ENCODE data around the gene CLECL1. TPM values are rescaled to one million over a fixed set of nuclear protein-coding genes. Genes with fewer than 3 reads are reported as not detected.

CLECL1 gene
- total RNA-seq, 1 donor from 2014 or later, result not detected

GRCh38 chr12:9762369-9762768 is 29.5 kb upstream of the CLECL1 start:
- FAIRE-seq, result no peak
- no peak for TF ChIP-seq CTCF (IDR thresholded peaks at IDR 0.05; ENCODE audit: insufficient read depth, low read length, severe bottlenecking)
- DNase-seq (ENCODE audit: low read depth), result no peak
- H3K4me3 ChIP-seq (ENCODE audit: low read depth, low read length), result no peak overlapping the region
- no peaks in the 10 kb centered on the region for H3K36me3 ChIP-seq (ENCODE audit: control insufficient read depth, insufficient read depth, low read length)
- H3K27me3 ChIP-seq (ENCODE audit: control insufficient read depth, insufficient read depth, low read length), result no peaks in the 10 kb centered on the region

GRCh38 chr12:9761419-9761781 is 28.5 kb upstream of the CLECL1 start:
- no peak overlapping the region for H3K4me3 ChIP-seq (ENCODE audit: low read depth, low read length)
- H3K36me3 ChIP-seq (ENCODE audit: control insufficient read depth, insufficient read depth, low read length), result no peaks in the 10 kb centered on the region
- FAIRE-seq (no peak), DNase-seq (ENCODE audit: low read depth) (no peak)
- no peaks in the 10 kb centered on the region for H3K27me3 ChIP-seq (ENCODE audit: control insufficient read depth, insufficient read depth, low read length)
- no peak for TF ChIP-seq CTCF (IDR thresholded peaks at IDR 0.05; ENCODE audit: insufficient read depth, low read length, severe bottlenecking)

- no peak for TF ChIP-seq CTCF (IDR thresholded peaks at IDR 0.05; ENCODE audit: insufficient read depth, low read length, severe bottlenecking)
- no peaks in the 10 kb centered on the region for H3K36me3 ChIP-seq (ENCODE audit: control insufficient read depth, insufficient read depth, low read length)
- no peak for FAIRE-seq
- no peak for DNase-seq (ENCODE audit: low read depth)
- no peak within 1 kb of the TSS for H3K4me3 ChIP-seq (ENCODE audit: low read depth, low read length)
- H3K27me3 ChIP-seq (ENCODE audit: control insufficient read depth, insufficient read depth, low read length), result no peaks in the 10 kb centered on the region
Observed at GRCh38 chr12:9760699-9761418, 28.0 kb upstream of the CLECL1 start, which contains the start of gene CD69. Gene CD69, minus strand, starts transcription at chr12:9760901. Its CDS starts 81 bp downstream, at chr12:9760820.

GRCh38 chr12:9760120-9760519 is 27.2 kb upstream of the CLECL1 start:
- no peak for TF ChIP-seq CTCF (IDR thresholded peaks at IDR 0.05; ENCODE audit: insufficient read depth, low read length, severe bottlenecking)
- Histone ChIP-seq H3K36me3 (ENCODE audit: control insufficient read depth, insufficient read depth, low read length) (no peaks in the 10 kb centered on the region), H3K4me3 (ENCODE audit: low read depth, low read length) (no peak overlapping the region), H3K27me3 (ENCODE audit: control insufficient read depth, insufficient read depth, low read length) (no peaks in the 10 kb centered on the region)
- no peak for DNase-seq (ENCODE audit: low read depth)
- no peak for FAIRE-seq

- Histone ChIP-seq H3K4me3 (ENCODE audit: low read depth, low read length) (no peak overlapping the region), H3K36me3 (ENCODE audit: control insufficient read depth, insufficient read depth, low read length) (no peaks in the 10 kb centered on the region), H3K27me3 (ENCODE audit: control insufficient read depth, insufficient read depth, low read length) (no peaks in the 10 kb centered on the region)
- TF ChIP-seq CTCF (IDR thresholded peaks at IDR 0.05; ENCODE audit: insufficient read depth, low read length, severe bottlenecking), result no peak
- FAIRE-seq, result no peak
- no peak for DNase-seq (ENCODE audit: low read depth)
Observed at GRCh38 chr12:9759694-9760093, 26.8 kb upstream of the CLECL1 start.

- H3K36me3 ChIP-seq (ENCODE audit: control insufficient read depth, insufficient read depth, low read length), result no peaks in the 10 kb centered on the region
- FAIRE-seq (no peak), DNase-seq (ENCODE audit: low read depth) (no peak)
- H3K27me3 ChIP-seq (ENCODE audit: control insufficient read depth, insufficient read depth, low read length), result no peaks in the 10 kb centered on the region
- H3K4me3 ChIP-seq (ENCODE audit: low read depth, low read length), result no peak overlapping the region
- no peak for TF ChIP-seq CTCF (IDR thresholded peaks at IDR 0.05; ENCODE audit: insufficient read depth, low read length, severe bottlenecking)
Observed at GRCh38 chr12:9758119-9758518, 25.2 kb upstream of the CLECL1 start.
